Stomach (tissue), 9 donors: ENCODE results near the gene CRTC1. TPM values are rescaled to one million over a fixed set of nuclear protein-coding genes. Genes with fewer than 3 reads are reported as not detected.

Experiments used
- DNase-seq, 2 donors: peaks; one replicate each; pipeline versions ENCODE4 v3.0.0 to v3.0.0-alpha.2; 2013 to 2019
- H3K27ac ChIP-seq, 5 donors: fragments of 200-600 bp in 4 of 5; sonication (generic) in 4 of 5; one replicate each; pipeline ENCODE4 v1.5.1; 2013 to 2019; ENCODE audit warnings: mild to moderate bottlenecking in 1 of 5, moderate library complexity in 1 of 5
- H3K27me3 ChIP-seq, 3 donors: fragments of 200-600 bp; sonication (generic); one replicate each; pipeline ENCODE4 v1.5.1; 2017 to 2019; ENCODE audit warnings: mixed run types in 1 of 3
- H3K36me3 ChIP-seq, 4 donors: fragments of 200-600 bp; sonication (generic); 1 replicate in 3 of 4; 2 replicates in 1 of 4; pipeline ENCODE4 v1.5.1; 2016 to 2019
- H3K4me1 ChIP-seq, 4 donors: fragments of 200-600 bp; sonication (generic); one replicate each; pipeline ENCODE4 v1.5.1; 2016 to 2019
- H3K4me3 ChIP-seq, 4 donors: fragments of 200-600 bp; sonication (generic) in 3 of 4; one replicate each; pipeline ENCODE4 v1.5.1; 2016 to 2019; ENCODE audit warnings: mild to moderate bottlenecking in 1 of 4
- H3K9me3 ChIP-seq, 4 donors: fragments of 200-600 bp; sonication (generic); one replicate each; pipeline ENCODE4 v1.5.1; 2016 to 2019
- EP300 ChIP-seq: sonication (generic); formaldehyde crosslinking; IDR thresholded peaks from one replicate; pipeline ENCODE4 v1.6.1; 2017; ENCODE audit warnings: antibody characterized with exemption
- POLR2A ChIP-seq, 4 donors: fragments of 450-650 bp; IDR thresholded peaks; one replicate each; pipeline ENCODE4 v1.6.1; 2016; ENCODE audit warnings: antibody characterized with exemption in 4 of 4, control low read depth in 2 of 4, mild to moderate bottlenecking in 1 of 4, moderate library complexity in 1 of 4
- POLR2AphosphoS5 ChIP-seq, 3 donors: sonication (generic); formaldehyde crosslinking; IDR thresholded peaks; one replicate each; pipeline ENCODE4 v1.6.1; 2016; ENCODE audit warnings: antibody characterized with exemption in 3 of 3
- WGBS, 5 donors: extraction: QIAGEN DNeasy Blood & Tissue Kit in 3 of 5; methylation state at CpG; one replicate each; pipeline versions ENCODE4 v1.1.5 to v1.1.7; 2013 to 2018; 5-methylcytosine and 5-hydroxymethylcytosine counted together
- intact Hi-C: fragments of 100-400 bp; cut with DNase I; formaldehyde crosslinking; loops from one replicate; pipeline ENCODE4 v1.15.1; 2023; ENCODE audit warnings: low total_unique reads
- polyA plus RNA-seq, 3 donors: library from polyadenylated mRNA; stranded (reverse); fragments of 200-250 nt; gene quantifications; one replicate each; pipeline ENCODE4 v1.2.3, GENCODE V29; 2013
- total RNA-seq, 5 donors: library from RNA; depleted of rRNA; stranded (reverse); fragments of >200 nt; gene quantifications; one replicate each; pipeline versions ENCODE4 v1.1.0 to v1.2.3, GENCODE V29; 2014 to 2016
- TF ChIP-seq, protein P1 (sequence below), 7 experiments: fragments of 450-650 bp in 4 of 7; fragments of 200-600 bp in 3 of 7; sonication (generic) in 3 of 7; IDR thresholded peaks; one replicate each; pipeline ENCODE4 v1.5.1; 2016 to 2019; ENCODE audit warnings: antibody characterized with exemption in 7 of 7, control low read depth in 2 of 7, mild to moderate bottlenecking in 1 of 7
- donor health status: healthy with polysubstance abuse.
- donor health status: Bipolar disorder and iron deficiency.
- donor health status: healthy.

The CRTC1 gene
- total and polyA plus RNA-seq, 8 donors: 4.2 to 28.0 (median 4.6) TPM; not detected in 1

DNA sequence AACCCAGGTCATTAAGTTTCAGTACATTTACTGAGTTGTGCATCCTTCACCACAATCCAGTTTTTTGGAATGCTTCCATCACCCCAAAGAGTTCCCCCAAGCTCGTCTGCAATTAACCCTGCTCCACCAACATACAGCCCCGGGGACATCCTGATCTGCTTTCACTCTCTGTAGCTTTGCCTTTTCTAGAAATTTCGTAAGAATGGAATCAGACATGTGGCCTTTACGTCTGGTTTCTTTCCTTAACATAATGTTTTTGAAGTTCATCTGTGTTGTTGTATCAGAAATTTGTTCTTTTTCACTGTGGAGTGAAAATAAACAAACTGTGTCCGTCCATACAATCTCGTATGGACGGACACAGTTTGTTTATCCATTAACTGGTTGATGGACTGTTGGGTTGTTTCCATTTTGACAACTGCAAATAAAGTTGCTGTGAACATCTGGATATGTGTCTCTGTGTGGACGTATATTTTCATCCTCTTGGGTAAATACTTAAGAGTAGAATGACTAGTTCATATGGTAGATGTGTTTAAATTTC lies 43.7 kb upstream of the CRTC1 start:
- no peaks in the 10 kb centered on the region for H3K9me3 ChIP-seq
- H3K4me3 ChIP-seq: no peak overlapping the region
- peak overlapping the region in 1 of 5 donors; percentile 14 for H3K27ac ChIP-seq
- peaks cover 0 to 3% (median 0%) of the 10 kb centered on the region in 4 donors for H3K36me3 ChIP-seq
- intact Hi-C loops: no loop called here
- no peak for TF ChIP-seq EP300
- TF ChIP-seq, protein P1, sequence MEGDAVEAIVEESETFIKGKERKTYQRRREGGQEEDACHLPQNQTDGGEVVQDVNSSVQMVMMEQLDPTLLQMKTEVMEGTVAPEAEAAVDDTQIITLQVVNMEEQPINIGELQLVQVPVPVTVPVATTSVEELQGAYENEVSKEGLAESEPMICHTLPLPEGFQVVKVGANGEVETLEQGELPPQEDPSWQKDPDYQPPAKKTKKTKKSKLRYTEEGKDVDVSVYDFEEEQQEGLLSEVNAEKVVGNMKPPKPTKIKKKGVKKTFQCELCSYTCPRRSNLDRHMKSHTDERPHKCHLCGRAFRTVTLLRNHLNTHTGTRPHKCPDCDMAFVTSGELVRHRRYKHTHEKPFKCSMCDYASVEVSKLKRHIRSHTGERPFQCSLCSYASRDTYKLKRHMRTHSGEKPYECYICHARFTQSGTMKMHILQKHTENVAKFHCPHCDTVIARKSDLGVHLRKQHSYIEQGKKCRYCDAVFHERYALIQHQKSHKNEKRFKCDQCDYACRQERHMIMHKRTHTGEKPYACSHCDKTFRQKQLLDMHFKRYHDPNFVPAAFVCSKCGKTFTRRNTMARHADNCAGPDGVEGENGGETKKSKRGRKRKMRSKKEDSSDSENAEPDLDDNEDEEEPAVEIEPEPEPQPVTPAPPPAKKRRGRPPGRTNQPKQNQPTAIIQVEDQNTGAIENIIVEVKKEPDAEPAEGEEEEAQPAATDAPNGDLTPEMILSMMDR (IDR thresholded peaks at IDR 0.05): no peak
- TF ChIP-seq POLR2AphosphoS5 (IDR thresholded peaks at IDR 0.05): no peak
- TF ChIP-seq POLR2A (IDR thresholded peaks at IDR 0.05): no peak
- H3K27me3 ChIP-seq: no peaks in the 10 kb centered on the region
- WGBS, 5 donors: 57 to 72% (median 62%) methylated on average over 8 of the region's 8 CpGs
- DNase-seq: no peak
- peaks cover 31 to 54% (median 45%) of the 10 kb centered on the region in 4 donors for H3K4me1 ChIP-seq

DNA sequence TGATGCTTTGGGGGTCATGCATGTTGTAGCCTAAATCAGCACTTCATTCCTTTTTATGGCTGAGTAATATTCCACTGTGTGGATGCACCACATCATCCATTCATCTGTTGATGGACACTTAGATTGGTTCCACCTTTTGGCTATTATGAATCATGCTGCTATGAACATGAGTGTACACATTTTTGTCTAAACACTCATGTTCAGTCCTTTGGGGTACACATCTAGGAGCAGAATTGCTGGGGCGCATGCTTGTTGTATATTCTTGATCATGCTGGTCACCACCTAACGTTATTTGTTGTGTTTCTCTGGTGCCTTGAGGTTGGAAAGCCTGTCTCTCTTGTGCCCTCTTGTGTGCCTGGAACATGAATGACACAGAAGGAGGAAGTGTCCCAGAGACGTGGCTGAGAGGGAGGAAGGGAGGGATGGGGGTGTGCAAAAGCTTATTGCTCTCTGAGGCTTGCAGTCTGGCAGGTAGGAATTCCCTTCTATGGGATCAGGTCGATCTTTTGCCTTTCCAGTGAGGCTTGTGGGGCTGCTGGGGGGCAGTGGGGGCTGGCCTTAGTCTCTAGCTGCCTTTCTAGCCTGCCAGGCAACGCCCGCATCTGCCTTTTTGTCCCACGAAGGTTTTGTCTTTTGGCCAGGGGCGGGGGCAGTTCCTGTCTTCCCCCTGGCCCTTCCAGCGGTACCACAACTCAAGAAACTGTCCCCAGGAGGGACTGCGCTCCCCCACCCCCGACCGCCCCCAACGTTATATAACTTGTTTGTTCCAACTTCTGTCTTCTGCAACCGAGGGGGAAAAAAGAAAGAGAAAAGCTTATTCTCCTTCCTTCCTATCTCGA lies 39.1 kb upstream of the CRTC1 start:
- Histone ChIP-seq H3K36me3 (peaks cover 0 to 3% (median 0%) of the 10 kb centered on the region in 4 donors), H3K9me3 (no peaks in the 10 kb centered on the region), H3K4me3 (peak overlapping the region in 1 of 4 donors; percentile 1), H3K27me3 (no peaks in the 10 kb centered on the region), H3K27ac (peak overlapping the region in 3 of 5 donors; percentile 7 to 49 (median 37)), H3K4me1 (peaks cover 17 to 50% (median 30%) of the 10 kb centered on the region in 4 donors)
- DNase-seq: peak in 1 of 2 donors; percentile 49
- 60 to 72% (median 66%) methylated on average over 15 of the region's 15 CpGs for WGBS, 5 donors
- intact Hi-C loops: no loop called here
- TF ChIP-seq POLR2A (IDR thresholded peaks at IDR 0.05) (no peak), POLR2AphosphoS5 (IDR thresholded peaks at IDR 0.05) (no peak), EP300 (no peak)
- TF ChIP-seq, protein P1 (IDR thresholded peaks at IDR 0.05): no peak

DNA sequence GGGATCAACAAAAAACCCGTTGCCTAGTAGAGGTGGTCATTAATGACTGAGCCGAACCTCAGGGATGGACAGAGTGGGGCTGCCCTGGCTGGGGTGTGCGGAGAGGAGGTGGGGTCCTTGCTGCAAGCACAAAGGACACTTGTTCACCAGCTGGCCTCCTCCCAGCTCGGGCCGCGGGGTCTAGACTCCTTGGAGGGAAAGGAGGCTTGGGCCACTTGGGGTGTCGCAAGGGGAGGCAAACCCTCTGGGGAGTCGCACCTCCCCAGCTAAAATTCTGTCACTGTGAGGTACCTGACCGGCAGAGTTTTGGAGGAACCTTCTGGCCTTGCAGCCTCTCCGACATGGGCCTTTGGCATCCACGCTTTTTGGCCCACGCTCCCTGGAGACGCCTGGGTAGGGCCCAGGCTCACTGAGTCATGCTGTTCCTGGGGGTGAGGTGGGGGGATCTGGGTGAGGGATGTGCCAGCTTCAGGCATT lies 38.4 kb upstream of the CRTC1 start:
- Histone ChIP-seq H3K36me3 (peaks cover 0 to 3% (median 0%) of the 10 kb centered on the region in 4 donors), H3K27me3 (no peaks in the 10 kb centered on the region), H3K27ac (peak overlapping the region in 3 of 5 donors; percentile 7 to 49 (median 37)), H3K9me3 (no peaks in the 10 kb centered on the region), H3K4me1 (peaks cover 23 to 50% (median 32%) of the 10 kb centered on the region in 4 donors), H3K4me3 (peak overlapping the region in 1 of 4 donors; percentile 1)
- WGBS, 5 donors: 71 to 89% (median 79%) methylated on average over 8 to 13 of the region's 13 CpGs
- intact Hi-C loops: no loop called here
- DNase-seq: no peak
- TF ChIP-seq POLR2A (IDR thresholded peaks at IDR 0.05): no peak
- no peak for TF ChIP-seq EP300
- no peak for TF ChIP-seq POLR2AphosphoS5 (IDR thresholded peaks at IDR 0.05)
- TF ChIP-seq, protein P1 (IDR thresholded peaks at IDR 0.05): no peak

DNA sequence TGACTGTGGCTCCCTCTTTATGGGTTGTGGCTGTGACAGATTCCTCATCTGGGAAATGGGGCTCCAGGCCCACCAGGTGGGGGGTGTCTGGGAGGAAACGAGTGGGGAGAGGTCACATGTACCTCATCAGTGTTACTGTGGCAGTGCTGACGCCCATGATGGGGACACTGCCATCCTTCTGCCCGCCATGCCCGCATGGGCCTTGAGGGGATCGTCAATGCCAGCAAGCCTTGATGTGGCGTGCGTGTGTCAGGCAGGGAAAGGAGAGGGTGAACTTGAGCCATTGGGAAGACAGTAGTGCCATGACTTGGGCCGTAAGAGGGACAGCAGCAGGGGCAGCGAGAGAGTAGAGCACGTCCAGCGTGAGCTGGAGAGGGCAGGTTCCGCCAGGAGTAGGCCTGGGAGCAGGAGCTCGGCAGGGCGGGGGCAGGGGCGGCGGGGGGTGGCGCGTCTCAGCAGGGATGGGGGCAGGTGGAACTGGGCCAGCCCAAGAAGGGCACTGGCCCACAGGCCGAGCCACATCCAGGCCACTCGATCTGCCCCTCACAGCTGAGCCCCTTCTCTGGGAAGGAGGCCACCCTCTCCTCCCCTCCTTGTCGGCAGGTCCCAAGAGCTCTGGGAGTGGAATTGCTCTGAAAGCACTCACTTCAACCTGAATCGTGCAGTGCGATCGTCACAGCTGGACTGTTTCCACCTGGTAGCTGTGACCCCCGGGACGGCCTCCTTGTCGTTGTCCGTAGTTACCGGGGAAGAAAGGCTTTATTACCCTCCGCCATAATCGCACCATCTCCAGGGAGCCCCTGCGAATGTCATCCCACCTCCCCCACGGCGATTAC lies 36.7 kb upstream of the CRTC1 start:
- no peaks in the 10 kb centered on the region for H3K27me3 ChIP-seq
- no peaks in the 10 kb centered on the region for H3K9me3 ChIP-seq
- no peak overlapping the region for H3K4me3 ChIP-seq
- DNase-seq: peak in 1 of 2 donors; percentile 40
- H3K27ac ChIP-seq: peak overlapping the region in 1 of 5 donors; percentile 89
- H3K4me1 ChIP-seq: peaks cover 34 to 66% (median 47%) of the 10 kb centered on the region in 4 donors
- TF ChIP-seq EP300 (no peak), POLR2AphosphoS5 (IDR thresholded peaks at IDR 0.05) (no peak), POLR2A (IDR thresholded peaks at IDR 0.05) (no peak)
- TF ChIP-seq, protein P1 (IDR thresholded peaks at IDR 0.05): no peak
- 88 to 93% (median 91%) methylated on average over 32 to 34 of the region's 34 CpGs for WGBS, 5 donors
- no peaks in the 10 kb centered on the region for H3K36me3 ChIP-seq
- intact Hi-C loops: no loop called here
